ENCODE measurements around the gene ARNT2. TPM values are rescaled to one million over a fixed set of nuclear protein-coding genes. Genes with fewer than 3 reads are reported as not detected.
A peak's percentile ranks its signal among the peaks of the same experiment; 100 is the strongest.

Gene ARNT2
- total RNA-seq, 1 donor from 2014 or later = 72.4 TPM

DNA sequence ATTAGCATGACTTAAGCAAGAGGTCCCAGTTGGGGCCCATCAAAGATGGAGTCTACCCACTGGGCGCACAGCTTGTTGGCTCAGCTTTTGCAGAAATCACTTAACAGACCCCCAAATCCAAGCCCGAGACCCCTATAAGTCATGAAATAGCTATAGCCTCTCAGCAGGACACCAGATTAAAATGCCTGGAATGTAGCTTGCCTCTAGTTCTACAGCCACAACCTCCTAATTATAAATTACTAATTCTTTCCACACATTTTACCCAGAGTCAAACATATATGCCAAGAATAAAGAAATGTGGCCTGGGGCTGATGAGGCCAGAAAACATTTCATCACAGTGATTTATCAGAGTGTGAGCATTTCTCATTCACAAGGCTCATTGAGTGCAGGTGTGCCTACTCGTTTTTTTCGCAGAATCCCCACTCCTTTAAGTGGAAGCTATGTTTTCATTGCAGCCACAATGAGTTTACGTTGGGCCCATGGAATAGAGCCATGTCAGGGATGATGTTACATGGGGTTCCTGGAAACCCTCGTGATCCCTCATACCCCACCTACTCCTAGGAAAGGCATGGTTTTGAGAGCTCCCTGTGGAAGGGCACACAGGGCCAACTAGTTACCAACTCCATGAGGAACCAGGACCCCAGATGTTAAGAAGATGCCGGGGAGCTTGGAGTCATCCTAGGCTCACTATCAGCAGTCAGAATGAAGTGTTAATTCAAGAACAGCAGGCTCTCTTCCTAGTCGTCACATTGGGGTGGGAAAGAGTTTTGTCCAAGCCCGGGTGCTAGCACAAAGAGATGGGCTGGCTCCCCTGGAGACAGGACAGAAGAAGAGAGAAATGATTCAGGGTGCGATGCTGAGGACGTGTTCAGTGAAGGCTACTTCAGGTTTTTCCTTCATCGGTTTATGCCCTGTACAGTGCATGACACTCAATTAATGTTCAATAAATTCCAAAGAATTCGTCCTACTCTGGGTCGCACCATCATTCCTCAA lies 200.7 kb downstream of the ARNT2 start:
- TF ChIP-seq, protein P1, sequence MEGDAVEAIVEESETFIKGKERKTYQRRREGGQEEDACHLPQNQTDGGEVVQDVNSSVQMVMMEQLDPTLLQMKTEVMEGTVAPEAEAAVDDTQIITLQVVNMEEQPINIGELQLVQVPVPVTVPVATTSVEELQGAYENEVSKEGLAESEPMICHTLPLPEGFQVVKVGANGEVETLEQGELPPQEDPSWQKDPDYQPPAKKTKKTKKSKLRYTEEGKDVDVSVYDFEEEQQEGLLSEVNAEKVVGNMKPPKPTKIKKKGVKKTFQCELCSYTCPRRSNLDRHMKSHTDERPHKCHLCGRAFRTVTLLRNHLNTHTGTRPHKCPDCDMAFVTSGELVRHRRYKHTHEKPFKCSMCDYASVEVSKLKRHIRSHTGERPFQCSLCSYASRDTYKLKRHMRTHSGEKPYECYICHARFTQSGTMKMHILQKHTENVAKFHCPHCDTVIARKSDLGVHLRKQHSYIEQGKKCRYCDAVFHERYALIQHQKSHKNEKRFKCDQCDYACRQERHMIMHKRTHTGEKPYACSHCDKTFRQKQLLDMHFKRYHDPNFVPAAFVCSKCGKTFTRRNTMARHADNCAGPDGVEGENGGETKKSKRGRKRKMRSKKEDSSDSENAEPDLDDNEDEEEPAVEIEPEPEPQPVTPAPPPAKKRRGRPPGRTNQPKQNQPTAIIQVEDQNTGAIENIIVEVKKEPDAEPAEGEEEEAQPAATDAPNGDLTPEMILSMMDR (IDR thresholded peaks at IDR 0.05) = no peak
- Mint-ChIP-seq H3K4me1 (ENCODE audit: unreplicated experiment) (peaks cover 47% of the 10 kb centered on the region), H3K4me3 (ENCODE audit: unreplicated experiment) (no peak overlapping the region), H3K36me3 (ENCODE audit: unreplicated experiment) (peaks cover under 1% of the 10 kb centered on the region), H3K27ac (ENCODE audit: unreplicated experiment) (peak overlapping the region; percentile 60), H3K27me3 (ENCODE audit: unreplicated experiment) (no peaks in the 10 kb centered on the region), H3K9me3 (ENCODE audit: unreplicated experiment) (peaks cover 3% of the 10 kb centered on the region)
- DNase-seq (ENCODE audit: extremely low spot score, unreplicated experiment) = peak; percentile 34

DNA sequence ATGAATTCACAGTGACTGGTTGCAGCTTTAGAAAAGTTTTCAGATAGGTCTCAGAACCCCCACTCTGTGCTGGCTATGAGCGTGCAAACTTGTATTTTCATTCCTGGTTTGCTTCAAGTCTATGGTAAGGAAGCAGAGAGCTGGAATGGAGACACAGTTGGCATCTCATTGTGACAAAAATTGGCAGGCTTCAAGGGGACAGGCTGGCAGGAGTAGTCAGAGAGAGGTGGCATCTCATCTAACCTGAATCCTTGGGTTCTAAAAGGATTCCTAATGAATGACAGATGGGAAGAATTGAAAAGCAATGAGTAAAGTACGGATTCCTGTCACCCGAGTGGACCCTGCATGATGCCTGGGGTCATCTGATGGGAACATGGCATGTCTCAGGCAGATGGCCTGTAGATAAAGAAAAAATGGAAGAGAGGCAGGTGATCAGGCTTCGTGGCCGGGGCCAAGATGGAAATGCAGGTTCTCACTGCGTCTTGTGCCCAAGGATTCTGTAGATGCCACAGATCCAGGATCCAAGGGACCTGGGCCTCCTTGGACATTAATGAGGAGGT lies 201.5 kb downstream of the ARNT2 start:
- Mint-ChIP-seq H3K4me1 (ENCODE audit: unreplicated experiment) (peaks cover 49% of the 10 kb centered on the region), H3K27ac (ENCODE audit: unreplicated experiment) (no peak overlapping the region), H3K4me3 (ENCODE audit: unreplicated experiment) (no peak overlapping the region), H3K27me3 (ENCODE audit: unreplicated experiment) (no peaks in the 10 kb centered on the region), H3K9me3 (ENCODE audit: unreplicated experiment) (no peaks in the 10 kb centered on the region), H3K36me3 (ENCODE audit: unreplicated experiment) (no peaks in the 10 kb centered on the region)
- DNase-seq (ENCODE audit: extremely low spot score, unreplicated experiment) = peak; percentile 62
- TF ChIP-seq, protein P1 (IDR thresholded peaks at IDR 0.05) = no peak

DNA sequence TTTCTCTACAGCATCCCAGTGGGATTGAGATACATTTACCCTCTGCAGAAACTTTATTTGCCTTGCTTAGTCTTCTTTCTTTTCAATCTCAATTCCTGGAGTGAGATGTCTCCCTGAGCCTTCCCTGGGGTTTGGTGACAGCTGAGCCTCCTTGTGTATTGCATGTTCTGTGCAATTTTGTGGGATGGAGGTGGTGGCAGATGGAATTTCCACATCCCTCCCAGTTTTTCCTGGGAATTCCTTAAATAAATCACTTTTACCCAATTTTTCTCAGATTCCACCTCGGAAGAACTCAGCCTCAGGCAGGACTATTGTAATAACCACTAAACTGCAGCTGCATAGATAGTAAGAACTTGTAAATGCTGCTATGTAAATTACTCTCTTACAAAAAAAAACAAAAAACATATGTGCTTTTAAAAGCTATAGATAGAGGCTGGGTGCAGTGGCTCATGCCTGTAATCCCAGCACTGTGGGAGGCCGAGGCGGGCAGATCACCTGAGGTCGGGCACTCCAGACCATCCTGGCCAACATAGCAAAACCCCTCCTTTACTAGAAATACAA lies 202.4 kb downstream of the ARNT2 start:
- H3K27ac Mint-ChIP-seq (ENCODE audit: unreplicated experiment) = peak overlapping the region; percentile 62
- no peaks in the 10 kb centered on the region for H3K27me3 Mint-ChIP-seq (ENCODE audit: unreplicated experiment)
- H3K36me3 Mint-ChIP-seq (ENCODE audit: unreplicated experiment) = no peaks in the 10 kb centered on the region
- no peak overlapping the region for H3K4me3 Mint-ChIP-seq (ENCODE audit: unreplicated experiment)
- DNase-seq (ENCODE audit: extremely low spot score, unreplicated experiment) = peak; percentile 19
- H3K4me1 Mint-ChIP-seq (ENCODE audit: unreplicated experiment) = peaks cover 43% of the 10 kb centered on the region
- TF ChIP-seq, protein P1 (IDR thresholded peaks at IDR 0.05) = no peak
- H3K9me3 Mint-ChIP-seq (ENCODE audit: unreplicated experiment) = no peaks in the 10 kb centered on the region

DNA sequence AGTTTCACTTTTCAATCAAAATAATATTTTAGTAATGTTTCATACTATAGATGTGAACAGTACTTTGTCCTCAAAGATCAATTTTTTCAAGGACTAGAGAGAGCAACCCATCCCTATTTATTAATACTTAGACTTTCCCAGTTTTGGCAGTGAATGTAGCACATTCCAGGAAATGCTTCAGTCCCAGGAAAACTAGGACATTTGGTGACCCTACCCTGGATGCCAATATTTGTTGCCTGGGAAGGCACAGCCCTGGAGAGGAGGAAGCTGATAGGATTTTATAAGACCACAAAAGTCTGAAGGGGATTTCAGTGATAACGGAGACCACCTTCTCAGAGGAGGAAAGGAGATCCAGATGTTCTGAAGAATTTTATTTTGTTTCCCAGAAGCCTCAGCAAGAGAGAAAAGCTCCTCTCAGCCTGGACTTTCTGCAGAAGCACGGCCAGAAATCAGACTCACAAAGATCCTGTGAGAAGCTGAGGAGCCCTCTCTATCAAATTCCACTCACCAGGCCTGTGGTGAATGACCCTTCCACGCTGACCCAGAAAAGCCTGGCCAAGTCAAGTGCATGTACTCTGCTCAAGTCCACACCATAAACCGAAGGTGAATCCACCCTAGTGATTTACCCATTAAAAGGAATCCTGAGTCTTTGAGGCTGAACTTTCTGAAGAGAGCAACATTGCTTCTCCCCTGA lies 203.3 kb downstream of the ARNT2 start:
- no peak overlapping the region for H3K4me3 Mint-ChIP-seq (ENCODE audit: unreplicated experiment)
- no peaks in the 10 kb centered on the region for H3K9me3 Mint-ChIP-seq (ENCODE audit: unreplicated experiment)
- H3K27ac Mint-ChIP-seq (ENCODE audit: unreplicated experiment) = peak overlapping the region; percentile 62
- no peaks in the 10 kb centered on the region for H3K27me3 Mint-ChIP-seq (ENCODE audit: unreplicated experiment)
- peak; percentile 34 for DNase-seq (ENCODE audit: extremely low spot score, unreplicated experiment)
- H3K4me1 Mint-ChIP-seq (ENCODE audit: unreplicated experiment) = peaks cover 43% of the 10 kb centered on the region
- TF ChIP-seq, protein P1 (IDR thresholded peaks at IDR 0.05) = no peak
- H3K36me3 Mint-ChIP-seq (ENCODE audit: unreplicated experiment) = no peaks in the 10 kb centered on the region
